GM12864 (cell line): ENCODE data around the gene FARP1.
A peak's percentile ranks its signal among the peaks of the same experiment; 100 is the strongest.

ENCODE experiments used
- DNase-seq: peaks from one replicate; pipeline ENCODE4 v3.0.0-alpha.2; 2011; ENCODE audit warnings: low read depth
- H3K4me3 ChIP-seq: 2 replicates; pipeline ENCODE4 v1.5.1; 2011; ENCODE audit warnings: mild to moderate bottlenecking, low read depth, low read length, control low read depth
- CTCF ChIP-seq: IDR thresholded peaks from 2 replicates; pipeline ENCODE4 v1.5.1; 2011; ENCODE audit warnings: low read depth, mild to moderate bottlenecking, moderate library complexity, low read length, control low read depth, inconsistent platforms; ENCODE audit errors: missing control alignments

The FARP1 gene

GRCh38 chr13:98473135-98473787 lies 330.4 kb downstream of the FARP1 start:
- TF ChIP-seq CTCF: no peak
- H3K4me3 ChIP-seq: no peak overlapping the region
- no peak for DNase-seq

GRCh38 chr13:98473788-98474144 lies 330.9 kb downstream of the FARP1 start:
- no peak for DNase-seq
- no peak overlapping the region for H3K4me3 ChIP-seq
- no peak for TF ChIP-seq CTCF

GRCh38 chr13:98474292-98474691 lies 331.4 kb downstream of the FARP1 start:
- H3K4me3 ChIP-seq: no peak overlapping the region
- no peak for DNase-seq
- TF ChIP-seq CTCF: no peak

- TF ChIP-seq CTCF: no peak
- no peak for DNase-seq
- H3K4me3 ChIP-seq: no peak overlapping the region
Observed at GRCh38 chr13:98474761-98475160, 331.9 kb downstream of the FARP1 start.

GRCh38 chr13:98475522-98475921 lies 332.6 kb downstream of the FARP1 start:
- no peak for TF ChIP-seq CTCF
- DNase-seq: no peak
- no peak overlapping the region for H3K4me3 ChIP-seq

GRCh38 chr13:98476106-98476505 lies 333.2 kb downstream of the FARP1 start:
- TF ChIP-seq CTCF: no peak
- DNase-seq: no peak
- H3K4me3 ChIP-seq: peak overlapping the region; percentile 26

GRCh38 chr13:98476538-98476966 lies 333.7 kb downstream of the FARP1 start:
- DNase-seq: peak; percentile 91
- TF ChIP-seq CTCF: no peak
- peak overlapping the region; percentile 26; the same call in 1 of the 2 replicates for H3K4me3 ChIP-seq
